ENCODE data around the gene TMEM59L.

TMEM59L gene

GRCh38 chr19:18577365-18577914 is 35.2 kb upstream of the TMEM59L start:
- no peak for TF ChIP-seq CTCF (IDR thresholded peaks at IDR 0.05; ENCODE audit: low read depth, low read length, missing control alignments)
- no peak overlapping the region for H3K4me3 ChIP-seq (replicated peaks; ENCODE audit: low read depth, low read length)
- DNase-seq (ENCODE audit: extremely low read depth, low read depth): no peak

GRCh38 chr19:18580311-18580710 is 32.4 kb upstream of the TMEM59L start:
- DNase-seq (ENCODE audit: extremely low read depth, low read depth): no peak
- no peak overlapping the region for H3K4me3 ChIP-seq (replicated peaks; ENCODE audit: low read depth, low read length)
- no peak for TF ChIP-seq CTCF (IDR thresholded peaks at IDR 0.05; ENCODE audit: low read depth, low read length, missing control alignments)

- DNase-seq (ENCODE audit: extremely low read depth, low read depth): no peak
- no peak for TF ChIP-seq CTCF (IDR thresholded peaks at IDR 0.05; ENCODE audit: low read depth, low read length, missing control alignments)
- no peak overlapping the region for H3K4me3 ChIP-seq (replicated peaks; ENCODE audit: low read depth, low read length)
Measured at GRCh38 chr19:18586306-18586705, 26.4 kb upstream of the TMEM59L start.

GRCh38 chr19:18587561-18587960 is 25.1 kb upstream of the TMEM59L start:
- TF ChIP-seq CTCF (IDR thresholded peaks at IDR 0.05; ENCODE audit: low read depth, low read length, missing control alignments): no peak
- no peak overlapping the region for H3K4me3 ChIP-seq (replicated peaks; ENCODE audit: low read depth, low read length)
- DNase-seq (ENCODE audit: extremely low read depth, low read depth): no peak

GRCh38 chr19:18587962-18588610 is 24.6 kb upstream of the TMEM59L start:
- H3K4me3 ChIP-seq (replicated peaks; ENCODE audit: low read depth, low read length): peak overlapping the region; percentile 80
- TF ChIP-seq CTCF (IDR thresholded peaks at IDR 0.05; ENCODE audit: low read depth, low read length, missing control alignments): no peak
- DNase-seq (ENCODE audit: extremely low read depth, low read depth): no peak

- peak; percentile 88 for TF ChIP-seq CTCF (IDR thresholded peaks at IDR 0.05; ENCODE audit: low read depth, low read length, missing control alignments)
- DNase-seq (ENCODE audit: extremely low read depth, low read depth): no peak
- H3K4me3 ChIP-seq (replicated peaks; ENCODE audit: low read depth, low read length): peak within 1 kb of the TSS; percentile 80
Measured at GRCh38 chr19:18588611-18589379, 23.9 kb upstream of the TMEM59L start, which contains the start of gene REX1BD. TSS of gene REX1BD (plus strand) at chr19:18588798. CDS start at chr19:18588802, 4 bp downstream.
